Measurements from ENCODE around the gene VGF.

DNA sequence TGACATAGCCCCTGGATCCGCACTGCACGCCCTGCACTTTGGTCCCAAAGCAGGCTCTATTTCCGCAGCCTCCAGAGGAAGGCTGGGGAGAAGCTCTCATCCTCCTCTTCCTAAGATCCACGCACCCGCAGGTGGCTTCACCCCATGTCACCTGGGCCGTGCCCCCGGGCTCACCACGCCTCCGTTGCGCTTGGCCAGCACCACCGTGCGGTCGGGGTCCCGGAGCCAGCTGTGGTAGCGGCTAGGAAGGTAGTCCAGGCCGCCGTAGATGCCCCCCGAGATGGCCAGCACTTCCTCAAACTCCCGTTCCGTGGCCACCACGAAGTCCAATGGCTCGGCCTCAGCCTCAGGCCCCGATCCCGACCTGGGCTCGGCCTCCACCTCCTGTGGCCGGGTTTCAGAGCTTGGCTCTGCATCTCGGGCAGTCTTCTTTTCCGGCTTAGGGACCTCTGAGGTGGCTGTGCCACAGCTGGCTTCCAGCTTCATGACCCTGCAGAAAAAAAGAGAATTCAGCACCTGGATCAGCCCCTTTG, 9.0 kb upstream of the VGF start:
- TF ChIP-seq, protein P1, sequence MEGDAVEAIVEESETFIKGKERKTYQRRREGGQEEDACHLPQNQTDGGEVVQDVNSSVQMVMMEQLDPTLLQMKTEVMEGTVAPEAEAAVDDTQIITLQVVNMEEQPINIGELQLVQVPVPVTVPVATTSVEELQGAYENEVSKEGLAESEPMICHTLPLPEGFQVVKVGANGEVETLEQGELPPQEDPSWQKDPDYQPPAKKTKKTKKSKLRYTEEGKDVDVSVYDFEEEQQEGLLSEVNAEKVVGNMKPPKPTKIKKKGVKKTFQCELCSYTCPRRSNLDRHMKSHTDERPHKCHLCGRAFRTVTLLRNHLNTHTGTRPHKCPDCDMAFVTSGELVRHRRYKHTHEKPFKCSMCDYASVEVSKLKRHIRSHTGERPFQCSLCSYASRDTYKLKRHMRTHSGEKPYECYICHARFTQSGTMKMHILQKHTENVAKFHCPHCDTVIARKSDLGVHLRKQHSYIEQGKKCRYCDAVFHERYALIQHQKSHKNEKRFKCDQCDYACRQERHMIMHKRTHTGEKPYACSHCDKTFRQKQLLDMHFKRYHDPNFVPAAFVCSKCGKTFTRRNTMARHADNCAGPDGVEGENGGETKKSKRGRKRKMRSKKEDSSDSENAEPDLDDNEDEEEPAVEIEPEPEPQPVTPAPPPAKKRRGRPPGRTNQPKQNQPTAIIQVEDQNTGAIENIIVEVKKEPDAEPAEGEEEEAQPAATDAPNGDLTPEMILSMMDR (IDR thresholded peaks at IDR 0.05): no peak
- no peak for TF ChIP-seq ZFX (IDR thresholded peaks at IDR 0.05; ENCODE audit: borderline replicate concordance)
